ENCODE results near the gene IQGAP3.

IQGAP3 gene

DNA sequence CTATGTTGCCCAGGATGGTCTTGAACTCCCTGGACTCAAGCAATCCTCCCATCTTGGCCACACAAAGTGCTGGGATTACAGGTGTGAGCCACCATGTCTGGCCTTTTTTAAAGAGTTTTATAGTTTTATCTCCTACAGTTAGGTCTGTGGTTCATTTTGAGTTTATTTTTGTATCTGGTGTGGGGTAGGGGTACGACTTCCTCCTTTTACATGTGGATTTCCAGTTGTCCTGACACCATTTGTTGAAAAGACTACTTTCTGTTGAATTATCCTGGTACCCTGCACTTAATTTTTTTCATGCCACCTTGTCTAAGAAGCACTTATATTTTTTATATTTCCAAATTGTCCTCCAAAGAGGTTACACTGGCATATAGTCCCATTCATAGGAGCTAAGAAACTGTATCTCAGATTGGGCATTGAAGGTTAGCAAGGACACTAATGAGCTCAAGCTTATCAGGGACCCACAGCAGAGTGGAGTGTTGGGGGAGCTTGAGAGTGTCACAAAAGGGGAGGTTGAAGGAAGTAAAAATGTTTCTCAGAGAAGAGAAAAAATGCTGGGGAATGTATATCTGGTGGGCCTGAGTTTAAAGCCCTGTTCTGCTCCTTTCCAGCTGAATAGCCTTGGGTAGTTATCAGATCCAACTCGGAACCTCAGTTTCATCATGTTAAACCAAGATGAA is 48.4 kb downstream of the IQGAP3 start:
- H3K27me3 ChIP-seq (ENCODE audit: insufficient read depth, low read depth) = no peaks in the 10 kb centered on the region
- no peaks in the 10 kb centered on the region for H3K36me3 ChIP-seq (ENCODE audit: insufficient read depth)
- H3K79me2 ChIP-seq (ENCODE audit: insufficient read depth, low read depth) = no peaks in the 10 kb centered on the region
- H3K27ac ChIP-seq = no peak overlapping the region
- H3K4me1 ChIP-seq (ENCODE audit: low read depth, poor library complexity, severe bottlenecking) = peaks cover 27% of the 10 kb centered on the region
- no peaks in the 10 kb centered on the region for H4K20me1 ChIP-seq (ENCODE audit: insufficient read depth)
- peak overlapping the region; percentile 5 for H2AFZ ChIP-seq (ENCODE audit: low read depth)
- no peak overlapping the region for H3K9ac ChIP-seq
- TF ChIP-seq, protein P1, sequence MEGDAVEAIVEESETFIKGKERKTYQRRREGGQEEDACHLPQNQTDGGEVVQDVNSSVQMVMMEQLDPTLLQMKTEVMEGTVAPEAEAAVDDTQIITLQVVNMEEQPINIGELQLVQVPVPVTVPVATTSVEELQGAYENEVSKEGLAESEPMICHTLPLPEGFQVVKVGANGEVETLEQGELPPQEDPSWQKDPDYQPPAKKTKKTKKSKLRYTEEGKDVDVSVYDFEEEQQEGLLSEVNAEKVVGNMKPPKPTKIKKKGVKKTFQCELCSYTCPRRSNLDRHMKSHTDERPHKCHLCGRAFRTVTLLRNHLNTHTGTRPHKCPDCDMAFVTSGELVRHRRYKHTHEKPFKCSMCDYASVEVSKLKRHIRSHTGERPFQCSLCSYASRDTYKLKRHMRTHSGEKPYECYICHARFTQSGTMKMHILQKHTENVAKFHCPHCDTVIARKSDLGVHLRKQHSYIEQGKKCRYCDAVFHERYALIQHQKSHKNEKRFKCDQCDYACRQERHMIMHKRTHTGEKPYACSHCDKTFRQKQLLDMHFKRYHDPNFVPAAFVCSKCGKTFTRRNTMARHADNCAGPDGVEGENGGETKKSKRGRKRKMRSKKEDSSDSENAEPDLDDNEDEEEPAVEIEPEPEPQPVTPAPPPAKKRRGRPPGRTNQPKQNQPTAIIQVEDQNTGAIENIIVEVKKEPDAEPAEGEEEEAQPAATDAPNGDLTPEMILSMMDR (conservative IDR thresholded peaks at IDR 0.05; ENCODE audit: low read depth, low read length) = no peak
- H3K4me3 ChIP-seq (IDR thresholded peaks at IDR 0.05; ENCODE audit: insufficient read depth, low read depth, low read length) = no peak overlapping the region
- peak overlapping the region; percentile 6; the same call in 1 of the 2 replicates for H3K4me2 ChIP-seq

DNA sequence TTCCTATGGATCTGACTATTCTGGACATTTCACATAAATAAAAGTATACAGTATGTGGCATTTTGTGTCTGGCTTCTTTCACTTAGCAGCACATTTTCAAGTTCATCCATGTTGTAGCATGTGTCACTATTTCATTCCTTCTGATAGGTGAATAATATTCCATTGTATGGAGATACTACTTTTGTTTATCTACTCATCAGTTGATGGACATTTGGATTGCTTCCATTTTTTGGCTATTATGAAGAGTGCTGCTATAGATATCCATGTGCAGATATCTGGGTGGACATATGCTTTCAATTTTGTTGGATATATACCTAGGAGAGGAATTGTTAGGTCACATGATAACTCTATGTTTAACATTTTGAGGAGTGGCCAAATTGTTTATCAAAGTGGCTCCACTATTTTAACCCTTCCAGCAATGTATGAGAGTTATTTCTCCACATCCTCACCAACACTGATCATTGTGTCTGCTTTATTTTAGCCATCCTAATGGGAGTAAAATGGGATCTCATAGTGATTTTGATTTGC is 49.9 kb downstream of the IQGAP3 start:
- no peaks in the 10 kb centered on the region for H3K27me3 ChIP-seq (ENCODE audit: insufficient read depth, low read depth)
- no peak overlapping the region for H3K4me3 ChIP-seq (IDR thresholded peaks at IDR 0.05; ENCODE audit: insufficient read depth, low read depth, low read length)
- H3K27ac ChIP-seq = no peak overlapping the region
- H4K20me1 ChIP-seq (ENCODE audit: insufficient read depth) = no peaks in the 10 kb centered on the region
- no peak overlapping the region for H2AFZ ChIP-seq (ENCODE audit: low read depth)
- no peaks in the 10 kb centered on the region for H3K79me2 ChIP-seq (ENCODE audit: insufficient read depth, low read depth)
- TF ChIP-seq, protein P1 (conservative IDR thresholded peaks at IDR 0.05; ENCODE audit: low read depth, low read length) = no peak
- no peaks in the 10 kb centered on the region for H3K36me3 ChIP-seq (ENCODE audit: insufficient read depth)
- H3K4me1 ChIP-seq (ENCODE audit: low read depth, poor library complexity, severe bottlenecking) = peaks cover 31% of the 10 kb centered on the region
- H3K4me2 ChIP-seq = no peak overlapping the region
- H3K9ac ChIP-seq = no peak overlapping the region

DNA sequence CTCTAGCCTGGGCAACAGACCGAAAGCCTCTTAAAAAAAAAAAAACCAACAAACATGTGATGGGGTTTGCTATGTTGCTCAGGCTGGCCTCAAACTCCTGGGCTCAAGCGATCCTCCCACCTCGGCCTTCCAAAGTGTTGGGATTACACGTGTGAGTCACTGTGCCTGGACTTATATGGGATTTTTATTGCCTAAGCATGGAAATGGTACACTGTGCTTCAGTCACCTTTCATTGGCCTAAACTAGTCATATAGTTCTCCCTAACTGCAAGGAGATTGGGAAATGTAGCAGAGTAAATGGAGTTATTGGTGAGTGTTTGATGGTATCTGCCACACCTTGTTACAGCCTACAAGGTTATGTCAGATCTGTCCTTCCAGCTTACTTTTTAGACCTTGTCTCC is 54.6 kb downstream of the IQGAP3 start:
- Histone ChIP-seq H2AFZ (ENCODE audit: low read depth) (no peak overlapping the region), H3K27me3 (ENCODE audit: insufficient read depth, low read depth) (no peaks in the 10 kb centered on the region), H3K9ac (no peak overlapping the region), H3K36me3 (ENCODE audit: insufficient read depth) (no peaks in the 10 kb centered on the region), H3K27ac (no peak overlapping the region), H3K4me3 (IDR thresholded peaks at IDR 0.05; ENCODE audit: insufficient read depth, low read depth, low read length) (no peak overlapping the region), H3K79me2 (ENCODE audit: insufficient read depth, low read depth) (no peaks in the 10 kb centered on the region), H3K4me2 (no peak overlapping the region), H4K20me1 (ENCODE audit: insufficient read depth) (no peaks in the 10 kb centered on the region), H3K4me1 (ENCODE audit: low read depth, poor library complexity, severe bottlenecking) (peaks cover 7% of the 10 kb centered on the region)
- TF ChIP-seq, protein P1 (conservative IDR thresholded peaks at IDR 0.05; ENCODE audit: low read depth, low read length) = no peak

DNA sequence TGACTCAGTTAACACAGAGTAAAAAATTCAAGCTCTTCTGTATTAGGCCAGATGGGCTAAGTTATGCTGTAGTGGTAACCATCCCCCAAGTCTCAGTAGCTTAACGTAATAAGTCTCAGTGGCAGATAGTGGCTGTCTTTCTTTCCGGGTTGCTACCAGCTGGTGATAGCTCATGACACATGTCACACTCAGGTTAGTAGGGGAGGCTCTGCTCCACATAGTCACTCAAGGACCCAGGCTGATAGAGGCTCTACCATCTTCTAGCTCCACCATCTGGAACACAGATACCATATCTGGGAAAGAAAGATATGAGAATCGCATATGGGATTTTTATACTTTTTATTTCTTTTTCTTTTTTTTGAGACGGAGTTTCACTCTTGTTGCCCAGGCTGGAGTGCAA is 55.5 kb downstream of the IQGAP3 start:
- TF ChIP-seq, protein P1 (conservative IDR thresholded peaks at IDR 0.05; ENCODE audit: low read depth, low read length) = no peak
- Histone ChIP-seq H3K9ac (no peak overlapping the region), H4K20me1 (ENCODE audit: insufficient read depth) (no peaks in the 10 kb centered on the region), H3K27me3 (ENCODE audit: insufficient read depth, low read depth) (no peaks in the 10 kb centered on the region), H3K4me2 (no peak overlapping the region), H3K79me2 (ENCODE audit: insufficient read depth, low read depth) (no peaks in the 10 kb centered on the region), H3K4me3 (IDR thresholded peaks at IDR 0.05; ENCODE audit: insufficient read depth, low read depth, low read length) (no peak overlapping the region), H2AFZ (ENCODE audit: low read depth) (no peak overlapping the region), H3K4me1 (ENCODE audit: low read depth, poor library complexity, severe bottlenecking) (peaks cover 7% of the 10 kb centered on the region), H3K27ac (no peak overlapping the region), H3K36me3 (ENCODE audit: insufficient read depth) (no peaks in the 10 kb centered on the region)

Data from KMS-11 (cell line).